ENCODE measurements around the gene MSRB3.
"Not testable (repeated sequence)": the region's sequence is repeated elsewhere in the genome, so short reads cannot be mapped to it uniquely, and the experiment has no call there.

The MSRB3 gene

GRCh38 chr12:65430006-65430405, 151.5 kb downstream of the MSRB3 start:
- H3K36me3 ChIP-seq (ENCODE audit: insufficient read depth, low read length), result no peaks in the 10 kb centered on the region
- peaks cover 22% of the 10 kb centered on the region for H3K4me1 ChIP-seq (ENCODE audit: insufficient read depth, low read length)
- H3K27me3 ChIP-seq (ENCODE audit: insufficient read depth, low read length), result no peaks in the 10 kb centered on the region
- H2AFZ ChIP-seq (ENCODE audit: low read depth, low read length), result no peak overlapping the region
- no peak overlapping the region for H3K4me3 ChIP-seq (ENCODE audit: low read length)
- H3K9me3 ChIP-seq (ENCODE audit: low read length), result no peaks in the 10 kb centered on the region

- Histone ChIP-seq H3K36me3 (ENCODE audit: insufficient read depth, low read length) (no peaks in the 10 kb centered on the region), H2AFZ (ENCODE audit: low read depth, low read length) (no peak overlapping the region), H3K9me3 (ENCODE audit: low read length) (no peaks in the 10 kb centered on the region), H3K27me3 (ENCODE audit: insufficient read depth, low read length) (no peaks in the 10 kb centered on the region), H3K4me3 (ENCODE audit: low read length) (no peak overlapping the region), H3K4me1 (ENCODE audit: insufficient read depth, low read length) (peaks cover 22% of the 10 kb centered on the region)
Observed at GRCh38 chr12:65430571-65431306, 152.3 kb downstream of the MSRB3 start.

- Histone ChIP-seq H3K4me1 (ENCODE audit: insufficient read depth, low read length) (peaks cover 20% of the 10 kb centered on the region), H2AFZ (ENCODE audit: low read depth, low read length) (no peak overlapping the region), H3K4me3 (ENCODE audit: low read length) (no peak overlapping the region), H3K27me3 (ENCODE audit: insufficient read depth, low read length) (no peaks in the 10 kb centered on the region), H3K36me3 (ENCODE audit: insufficient read depth, low read length) (no peaks in the 10 kb centered on the region), H3K9me3 (ENCODE audit: low read length) (no peaks in the 10 kb centered on the region)
Observed at GRCh38 chr12:65432114-65432513, 153.6 kb downstream of the MSRB3 start.

- Histone ChIP-seq H3K4me1 (ENCODE audit: insufficient read depth, low read length) (peaks cover 20% of the 10 kb centered on the region), H3K4me3 (ENCODE audit: low read length) (no peak overlapping the region), H3K9me3 (ENCODE audit: low read length) (no peaks in the 10 kb centered on the region), H3K36me3 (ENCODE audit: insufficient read depth, low read length) (no peaks in the 10 kb centered on the region), H2AFZ (ENCODE audit: low read depth, low read length) (no peak overlapping the region), H3K27me3 (ENCODE audit: insufficient read depth, low read length) (no peaks in the 10 kb centered on the region)
Observed at GRCh38 chr12:65432651-65433050, 154.2 kb downstream of the MSRB3 start.

- Histone ChIP-seq H3K4me3 (ENCODE audit: low read length) (no peak overlapping the region), H3K9me3 (ENCODE audit: low read length) (no peaks in the 10 kb centered on the region), H3K4me1 (ENCODE audit: insufficient read depth, low read length) (peaks cover 20% of the 10 kb centered on the region), H2AFZ (ENCODE audit: low read depth, low read length) (no peak overlapping the region), H3K36me3 (ENCODE audit: insufficient read depth, low read length) (no peaks in the 10 kb centered on the region), H3K27me3 (ENCODE audit: insufficient read depth, low read length) (no peaks in the 10 kb centered on the region)
Observed at GRCh38 chr12:65434737-65435136, 156.3 kb downstream of the MSRB3 start.

GRCh38 chr12:65443038-65443437, 164.6 kb downstream of the MSRB3 start:
- no peaks in the 10 kb centered on the region for H3K9me3 ChIP-seq (ENCODE audit: low read length)
- H2AFZ ChIP-seq (ENCODE audit: low read depth, low read length), result no peak overlapping the region
- H3K4me3 ChIP-seq (ENCODE audit: low read length), result no peak overlapping the region
- no peaks in the 10 kb centered on the region for H3K4me1 ChIP-seq (ENCODE audit: insufficient read depth, low read length)
- no peaks in the 10 kb centered on the region for H3K36me3 ChIP-seq (ENCODE audit: insufficient read depth, low read length)
- no peaks in the 10 kb centered on the region for H3K27me3 ChIP-seq (ENCODE audit: insufficient read depth, low read length)

GRCh38 chr12:65444996-65445395, 166.5 kb downstream of the MSRB3 start:
- H3K4me3 ChIP-seq (ENCODE audit: low read length), result no peak overlapping the region
- no peak overlapping the region for H2AFZ ChIP-seq (ENCODE audit: low read depth, low read length)
- no peaks in the 10 kb centered on the region for H3K36me3 ChIP-seq (ENCODE audit: insufficient read depth, low read length)
- no peaks in the 10 kb centered on the region for H3K4me1 ChIP-seq (ENCODE audit: insufficient read depth, low read length)
- H3K9me3 ChIP-seq (ENCODE audit: low read length), result no peaks in the 10 kb centered on the region
- no peaks in the 10 kb centered on the region for H3K27me3 ChIP-seq (ENCODE audit: insufficient read depth, low read length)

- no peaks in the 10 kb centered on the region for H3K9me3 ChIP-seq (ENCODE audit: low read length)
- no peaks in the 10 kb centered on the region for H3K27me3 ChIP-seq (ENCODE audit: insufficient read depth, low read length)
- H2AFZ ChIP-seq (ENCODE audit: low read depth, low read length), result no peak overlapping the region
- peaks cover 4% of the 10 kb centered on the region for H3K4me1 ChIP-seq (ENCODE audit: insufficient read depth, low read length)
- H3K4me3 ChIP-seq (ENCODE audit: low read length), result no peak overlapping the region
- no peaks in the 10 kb centered on the region for H3K36me3 ChIP-seq (ENCODE audit: insufficient read depth, low read length)
Observed at GRCh38 chr12:65446901-65447300, 168.4 kb downstream of the MSRB3 start.

GRCh38 chr12:65449400-65449799, 170.9 kb downstream of the MSRB3 start:
- H3K4me3 ChIP-seq (ENCODE audit: low read length), result no peak overlapping the region
- H2AFZ ChIP-seq (ENCODE audit: low read depth, low read length), result no peak overlapping the region
- no peaks in the 10 kb centered on the region for H3K9me3 ChIP-seq (ENCODE audit: low read length)
- H3K27me3 ChIP-seq (ENCODE audit: insufficient read depth, low read length), result no peaks in the 10 kb centered on the region
- H3K4me1 ChIP-seq (ENCODE audit: insufficient read depth, low read length), result peaks cover 4% of the 10 kb centered on the region
- no peaks in the 10 kb centered on the region for H3K36me3 ChIP-seq (ENCODE audit: insufficient read depth, low read length)

GRCh38 chr12:65450625-65451024, 172.1 kb downstream of the MSRB3 start:
- no peak overlapping the region for H2AFZ ChIP-seq (ENCODE audit: low read depth, low read length)
- no peak overlapping the region for H3K4me3 ChIP-seq (ENCODE audit: low read length)
- no peaks in the 10 kb centered on the region for H3K36me3 ChIP-seq (ENCODE audit: insufficient read depth, low read length)
- peaks cover 4% of the 10 kb centered on the region for H3K4me1 ChIP-seq (ENCODE audit: insufficient read depth, low read length)
- no peaks in the 10 kb centered on the region for H3K9me3 ChIP-seq (ENCODE audit: low read length)
- H3K27me3 ChIP-seq (ENCODE audit: insufficient read depth, low read length), result no peaks in the 10 kb centered on the region

GRCh38 chr12:65454115-65454787, 175.8 kb downstream of the MSRB3 start:
- Histone ChIP-seq H3K27me3 (ENCODE audit: insufficient read depth, low read length) (no peaks in the 10 kb centered on the region), H3K9me3 (ENCODE audit: low read length) (no peaks in the 10 kb centered on the region), H2AFZ (ENCODE audit: low read depth, low read length) (no peak overlapping the region)

GRCh38 chr12:65457341-65457740, 178.9 kb downstream of the MSRB3 start:
- H3K27me3 ChIP-seq (ENCODE audit: insufficient read depth, low read length); H3K9me3 ChIP-seq (ENCODE audit: low read length); H3K4me3 ChIP-seq (ENCODE audit: low read length); H3K36me3 ChIP-seq (ENCODE audit: insufficient read depth, low read length); H2AFZ ChIP-seq (ENCODE audit: low read depth, low read length); H3K4me1 ChIP-seq (ENCODE audit: insufficient read depth, low read length): not testable (repeated sequence)

More at GRCh38 chr12:65454115-65454787, 175.8 kb downstream of the MSRB3 start:
- H3K36me3 ChIP-seq (ENCODE audit: insufficient read depth, low read length), result no peaks in the 10 kb centered on the region
- no peak overlapping the region for H3K4me3 ChIP-seq (ENCODE audit: low read length)
- peaks cover 4% of the 10 kb centered on the region for H3K4me1 ChIP-seq (ENCODE audit: insufficient read depth, low read length)

- H3K36me3 ChIP-seq (ENCODE audit: insufficient read depth, low read length), result no peaks in the 10 kb centered on the region
- no peak overlapping the region for H2AFZ ChIP-seq (ENCODE audit: low read depth, low read length)
- H3K9me3 ChIP-seq (ENCODE audit: low read length), result no peaks in the 10 kb centered on the region
- H3K27me3 ChIP-seq (ENCODE audit: insufficient read depth, low read length), result no peaks in the 10 kb centered on the region
- H3K4me1 ChIP-seq (ENCODE audit: insufficient read depth, low read length), result no peaks in the 10 kb centered on the region
- no peak overlapping the region for H3K4me3 ChIP-seq (ENCODE audit: low read length)
Observed at GRCh38 chr12:65458718-65459117, 180.2 kb downstream of the MSRB3 start.
